GM21576 (cell line): Measurements from ENCODE around the gene CCDC12.

Source experiments
- ATAC-seq: cut with Tn5 transposase; IDR thresholded peaks from one replicate; pipeline ENCODE4 v1.9.1; 2021; ENCODE audit warnings: mild to moderate bottlenecking, moderate library complexity; ENCODE audit not compliant: unreplicated experiment

CCDC12 gene

GRCh38 chr3:46942076-46942475, 34.5 kb downstream of the CCDC12 start:
- no peak for ATAC-seq

- no peak for ATAC-seq
Observed at GRCh38 chr3:46939578-46940445, 36.7 kb downstream of the CCDC12 start.

GRCh38 chr3:46938118-46938517, 38.4 kb downstream of the CCDC12 start:
- no peak for ATAC-seq

- ATAC-seq, result no peak
Observed at GRCh38 chr3:46936733-46937250, 39.8 kb downstream of the CCDC12 start.

GRCh38 chr3:46935989-46936558, 40.5 kb downstream of the CCDC12 start:
- ATAC-seq, result no peak

GRCh38 chr3:46935168-46935858, 41.2 kb downstream of the CCDC12 start:
- ATAC-seq, result no peak

GRCh38 chr3:46934498-46935167, 41.9 kb downstream of the CCDC12 start:
- no peak for ATAC-seq

GRCh38 chr3:46934072-46934471, 42.5 kb downstream of the CCDC12 start:
- no peak for ATAC-seq

GRCh38 chr3:46933261-46933660, 43.3 kb downstream of the CCDC12 start:
- no peak for ATAC-seq

GRCh38 chr3:46932455-46933225, 43.9 kb downstream of the CCDC12 start:
- no peak for ATAC-seq

- ATAC-seq, result no peak
Observed at GRCh38 chr3:46931631-46932331, 44.8 kb downstream of the CCDC12 start.

- no peak for ATAC-seq
Observed at GRCh38 chr3:46930945-46931403, 45.6 kb downstream of the CCDC12 start.

GRCh38 chr3:46930166-46930944, 46.2 kb downstream of the CCDC12 start:
- ATAC-seq, result no peak

GRCh38 chr3:46929324-46929723, 47.2 kb downstream of the CCDC12 start:
- ATAC-seq, result no peak

- ATAC-seq, result no peak
Observed at GRCh38 chr3:46928282-46928681, 48.3 kb downstream of the CCDC12 start.

- no peak for ATAC-seq
Observed at GRCh38 chr3:46927718-46928073, 48.8 kb downstream of the CCDC12 start.

- peak; percentile 45 for ATAC-seq
Observed at GRCh38 chr3:46926871-46927717, 49.5 kb downstream of the CCDC12 start.

- no peak for ATAC-seq
Observed at GRCh38 chr3:46926447-46926846, 50.1 kb downstream of the CCDC12 start.
